NCI-H1092 treated with DMSO at 0.1 percent for 48 hours (cell line): ENCODE measurements around the gene PNPLA5.

Source experiments
- DNase-seq: peaks from one replicate; lab custom pipeline; 2025; lab: John Stamatoyannopoulos, UW

PNPLA5 gene

DNA sequence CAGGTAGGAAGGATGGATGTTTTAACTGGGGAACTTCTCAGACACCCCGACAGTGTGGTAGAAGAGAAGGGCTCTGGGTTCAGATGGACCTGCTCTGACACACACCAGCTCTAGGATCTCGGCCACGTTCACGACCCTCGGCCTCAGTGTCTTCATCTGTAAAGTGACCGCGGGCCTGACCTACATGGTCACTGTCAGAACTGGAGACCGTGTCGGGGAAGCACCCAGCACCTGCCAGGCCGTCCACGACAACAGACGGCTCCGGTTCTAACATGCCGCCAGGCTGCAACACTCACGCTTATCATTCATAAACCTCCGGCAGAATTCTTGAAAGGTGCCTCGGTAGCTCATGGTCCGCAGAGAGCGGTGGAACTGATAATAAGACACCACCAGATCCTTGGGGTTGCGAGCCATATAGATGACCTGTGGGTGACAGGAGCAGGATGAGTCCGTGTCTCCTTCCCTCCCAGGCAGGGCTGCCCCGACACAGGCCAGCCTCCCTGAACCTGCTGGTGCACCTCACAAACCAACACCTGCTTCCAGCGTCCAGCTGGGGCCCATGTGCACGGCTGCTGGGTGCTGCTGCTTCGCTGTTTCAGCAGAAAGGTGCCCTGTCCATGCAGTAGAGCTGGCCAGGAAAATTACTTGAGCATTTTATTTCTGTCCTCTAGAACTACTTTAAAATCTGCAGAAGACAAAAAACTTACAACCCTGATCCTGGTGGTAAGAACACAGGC, 53.1 kb downstream of the PNPLA5 start:
- DNase-seq, result no peak

DNA sequence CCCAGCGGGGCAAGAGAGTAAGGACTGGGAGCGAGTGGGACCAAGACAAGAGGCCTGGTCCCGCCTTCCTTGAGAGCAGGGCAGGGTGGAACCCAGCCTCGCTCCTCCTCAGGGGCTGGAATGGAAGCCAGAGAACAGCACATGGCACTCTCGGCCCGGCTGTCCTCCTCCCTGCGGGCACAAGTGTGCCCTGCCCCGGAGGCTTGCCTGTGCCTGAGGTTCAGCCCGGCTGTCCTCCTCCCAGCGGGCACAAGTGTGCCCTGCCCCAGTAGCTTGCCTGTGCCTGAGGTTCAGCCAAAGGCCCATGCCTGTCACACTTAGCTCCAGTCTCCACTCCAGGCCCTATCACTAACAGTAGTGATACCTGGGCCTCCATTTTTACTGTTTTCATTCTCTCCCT, 53.7 kb downstream of the PNPLA5 start:
- no peak for DNase-seq

DNA sequence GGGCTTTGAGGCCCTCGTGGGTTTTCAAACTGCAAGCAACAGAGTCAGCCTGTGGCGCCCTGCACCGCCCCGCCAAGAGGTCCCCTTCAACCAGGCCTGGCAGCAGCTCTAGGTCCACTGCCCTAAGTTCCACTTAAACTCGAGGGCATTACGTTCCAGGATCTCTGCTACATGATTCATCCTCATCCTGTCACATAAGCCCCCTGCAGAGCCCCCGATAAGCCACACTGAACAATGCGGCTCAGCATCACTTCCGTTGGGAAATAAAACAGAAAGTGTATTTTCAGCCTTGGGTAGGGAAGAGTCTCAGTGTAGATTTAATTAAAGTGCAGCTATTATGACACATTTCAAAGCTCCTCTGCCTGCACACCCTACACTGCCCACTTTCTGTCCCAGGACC, 54.1 kb downstream of the PNPLA5 start:
- no peak for DNase-seq

DNA sequence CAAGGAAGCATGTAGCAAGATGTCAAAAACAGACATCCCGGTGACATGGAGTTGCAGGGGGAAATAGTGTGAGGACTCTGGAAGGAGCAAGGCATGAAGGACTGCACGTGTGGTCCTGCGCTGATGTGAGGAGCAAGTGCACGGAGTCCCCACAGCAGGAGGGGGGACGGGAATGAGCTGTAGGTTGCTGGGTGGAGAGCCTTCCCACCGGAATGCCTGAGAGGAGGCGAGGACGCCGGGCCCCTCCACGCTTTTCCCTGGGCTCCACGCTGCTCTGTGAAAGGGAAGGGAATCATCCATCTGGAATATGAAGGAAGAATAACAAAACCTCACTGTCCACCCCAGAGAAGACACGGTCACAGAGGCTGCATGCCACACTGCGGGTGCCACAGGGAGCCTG, 56.1 kb downstream of the PNPLA5 start:
- no peak for DNase-seq

DNA sequence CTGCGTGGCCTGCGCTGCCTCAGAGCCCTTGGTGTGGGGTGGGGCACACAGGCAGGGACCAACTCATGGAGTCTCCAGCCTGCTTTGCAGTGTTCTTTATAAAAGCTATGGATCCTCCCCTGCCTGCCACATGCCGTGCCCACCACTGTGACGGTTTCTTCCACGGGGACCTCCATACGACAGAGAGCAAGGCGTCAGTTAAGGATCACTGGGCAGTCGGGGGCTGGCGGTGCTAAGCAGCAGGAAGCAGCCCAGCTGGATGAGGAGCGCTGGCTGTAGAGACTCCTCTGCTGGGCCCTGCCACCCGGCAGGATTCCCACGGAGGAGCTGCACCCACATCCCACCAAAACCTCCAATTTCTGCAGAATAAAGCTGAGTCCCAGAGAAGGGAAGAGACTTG, 56.6 kb downstream of the PNPLA5 start:
- no peak for DNase-seq

DNA sequence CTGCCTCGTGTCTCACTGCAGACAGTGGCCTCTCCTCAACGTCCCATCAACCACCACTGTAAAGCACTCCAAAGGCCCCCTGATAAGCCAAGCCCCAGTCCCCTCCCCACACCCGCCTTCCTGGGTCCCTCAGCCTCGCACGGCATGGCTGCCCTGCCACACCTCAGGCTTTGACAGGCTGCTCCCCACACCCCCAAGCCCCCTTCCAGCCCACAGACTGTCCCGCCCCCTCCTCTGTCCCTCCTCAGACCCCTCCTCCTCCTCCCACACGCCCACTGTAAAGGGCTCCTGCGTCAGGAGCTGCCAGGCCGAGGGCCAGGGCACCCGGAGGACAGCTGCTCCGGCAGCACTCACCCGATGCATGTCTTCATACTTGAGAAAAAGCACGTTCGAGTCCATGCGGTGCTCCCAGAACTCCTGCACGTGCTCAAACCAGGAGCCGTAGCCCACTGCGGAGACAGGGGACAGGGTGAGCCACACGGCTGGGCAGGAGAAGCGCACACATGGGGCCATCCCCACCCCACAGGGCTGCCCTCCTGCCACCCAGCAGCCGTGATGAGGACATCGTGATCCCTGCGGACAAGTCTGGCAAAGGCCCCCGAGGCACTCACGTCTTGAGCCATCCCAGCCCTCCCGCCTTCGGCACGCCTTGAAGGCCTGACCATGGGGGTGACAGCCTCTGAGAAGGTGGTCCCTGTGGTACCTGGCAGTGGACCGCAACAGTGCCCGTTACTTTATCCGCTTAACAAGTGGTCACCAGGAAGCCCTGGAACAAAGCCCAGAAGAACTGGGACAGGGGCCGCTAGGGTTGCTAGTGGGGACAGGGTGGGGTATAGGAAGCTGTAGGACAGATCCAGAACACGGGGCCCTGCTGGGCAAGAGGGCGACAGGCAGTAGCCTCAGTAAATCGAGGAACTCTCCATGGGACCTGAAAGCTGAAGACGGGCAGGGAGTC, 58.2 kb downstream of the PNPLA5 start:
- DNase-seq, result no peak

DNA sequence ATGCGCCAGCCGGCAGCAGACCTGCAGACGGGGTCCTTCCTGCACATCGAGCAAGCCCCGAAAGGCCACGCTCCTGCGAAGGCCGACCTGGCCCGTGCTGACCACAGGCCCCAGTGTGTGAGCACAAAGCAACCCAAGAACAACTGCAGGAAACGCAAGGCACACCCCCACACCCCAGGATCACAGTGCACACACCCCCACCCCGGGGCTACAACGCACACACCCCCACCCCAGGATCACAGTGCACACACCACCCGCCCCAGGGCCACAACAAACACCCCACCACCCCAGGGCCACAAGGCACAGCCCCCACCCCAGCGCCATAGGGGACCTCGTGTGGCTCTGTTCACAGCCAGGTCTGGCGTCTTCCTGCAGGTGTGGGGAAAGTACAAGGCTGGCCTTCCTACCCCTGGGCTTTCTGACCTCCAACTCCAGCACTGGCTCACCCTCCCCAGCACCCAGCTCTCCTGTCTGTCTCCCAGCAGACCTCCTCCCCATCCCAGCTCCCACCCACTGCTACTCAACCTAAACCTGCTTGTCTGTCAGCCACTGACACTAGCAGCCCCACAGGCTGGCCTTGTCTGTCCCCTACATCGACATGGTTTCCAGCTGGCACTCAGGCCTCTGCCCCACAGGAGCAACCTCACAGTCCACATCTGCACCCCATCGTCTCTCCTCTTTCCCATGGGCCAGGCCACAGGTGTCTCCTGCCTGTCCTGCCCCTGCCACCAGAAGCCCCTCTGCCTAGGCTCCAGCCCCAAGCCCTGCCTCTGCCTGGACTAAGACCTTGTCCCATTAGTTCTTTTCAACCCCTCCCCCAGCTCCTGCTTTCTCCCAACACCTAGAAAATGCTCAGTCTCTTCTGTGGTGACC, 59.2 kb downstream of the PNPLA5 start:
- no peak for DNase-seq

DNA sequence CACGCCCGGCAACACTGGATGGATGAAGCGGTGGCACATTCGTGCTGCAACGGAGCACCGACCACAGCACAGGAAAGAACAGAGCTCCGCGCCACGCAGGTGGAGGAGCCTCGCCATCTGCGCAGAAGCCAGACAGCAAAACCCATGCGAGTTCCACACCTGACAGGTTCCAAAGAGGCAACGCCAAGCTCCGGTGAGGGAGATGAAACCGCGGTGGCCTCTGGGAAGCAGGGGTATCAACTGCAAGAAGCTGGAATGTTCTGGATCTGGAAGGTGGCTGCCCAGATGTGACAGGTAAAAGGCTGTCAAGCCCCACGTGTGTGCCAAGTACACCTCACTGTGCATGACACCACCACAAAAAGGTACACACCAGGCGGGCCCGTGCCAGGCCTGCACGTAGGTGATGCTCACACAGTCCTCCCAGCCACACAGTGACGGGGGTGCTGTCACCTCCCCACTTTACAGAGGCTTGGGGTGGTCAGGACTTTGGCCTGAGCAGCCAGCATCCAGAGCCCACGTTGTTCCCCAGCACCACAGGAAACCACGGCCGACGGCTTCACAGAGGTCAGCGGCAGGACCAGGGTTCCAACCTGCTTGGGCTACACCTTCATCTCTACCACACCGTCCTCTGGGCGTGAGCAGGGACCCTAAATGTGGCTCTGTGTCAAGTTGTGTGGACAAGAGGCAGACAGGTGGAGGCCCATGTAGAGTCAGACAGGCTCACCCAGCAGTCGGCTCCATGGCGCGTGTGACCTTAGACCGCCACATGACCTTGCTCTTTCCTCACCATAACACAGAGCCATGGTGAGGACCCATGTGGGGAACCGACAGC, 60.0 kb downstream of the PNPLA5 start:
- no peak for DNase-seq

DNA sequence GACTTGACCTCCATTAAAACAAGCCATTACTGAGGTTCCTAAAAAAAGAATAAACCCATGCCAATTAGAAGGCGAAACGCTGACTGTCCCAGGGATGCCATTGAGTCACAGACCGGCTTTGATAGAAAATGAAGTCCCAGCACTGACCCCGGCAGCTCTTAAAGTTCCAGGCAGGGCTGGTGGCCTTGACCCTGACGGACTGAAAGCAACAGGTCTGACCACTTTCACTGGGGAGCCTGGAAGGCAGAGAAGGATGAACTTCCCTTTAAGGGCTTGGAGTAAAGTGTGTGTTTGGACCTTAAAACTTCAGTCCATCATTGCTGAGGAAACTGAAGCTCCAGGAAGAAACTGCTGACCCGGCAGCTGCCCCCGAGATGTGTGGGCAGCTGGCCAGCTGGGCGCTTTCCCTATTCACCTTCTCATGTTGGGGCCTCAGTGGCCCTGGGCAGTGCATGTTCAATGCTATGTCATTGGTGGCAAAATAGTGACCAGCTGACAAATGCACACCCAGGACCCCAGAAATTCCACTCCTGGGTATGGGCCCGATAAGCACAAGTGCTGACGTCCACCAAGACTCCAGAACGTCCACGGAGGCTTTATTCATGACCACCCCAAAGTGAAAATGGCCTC, 60.8 kb downstream of the PNPLA5 start:
- DNase-seq, result no peak

DNA sequence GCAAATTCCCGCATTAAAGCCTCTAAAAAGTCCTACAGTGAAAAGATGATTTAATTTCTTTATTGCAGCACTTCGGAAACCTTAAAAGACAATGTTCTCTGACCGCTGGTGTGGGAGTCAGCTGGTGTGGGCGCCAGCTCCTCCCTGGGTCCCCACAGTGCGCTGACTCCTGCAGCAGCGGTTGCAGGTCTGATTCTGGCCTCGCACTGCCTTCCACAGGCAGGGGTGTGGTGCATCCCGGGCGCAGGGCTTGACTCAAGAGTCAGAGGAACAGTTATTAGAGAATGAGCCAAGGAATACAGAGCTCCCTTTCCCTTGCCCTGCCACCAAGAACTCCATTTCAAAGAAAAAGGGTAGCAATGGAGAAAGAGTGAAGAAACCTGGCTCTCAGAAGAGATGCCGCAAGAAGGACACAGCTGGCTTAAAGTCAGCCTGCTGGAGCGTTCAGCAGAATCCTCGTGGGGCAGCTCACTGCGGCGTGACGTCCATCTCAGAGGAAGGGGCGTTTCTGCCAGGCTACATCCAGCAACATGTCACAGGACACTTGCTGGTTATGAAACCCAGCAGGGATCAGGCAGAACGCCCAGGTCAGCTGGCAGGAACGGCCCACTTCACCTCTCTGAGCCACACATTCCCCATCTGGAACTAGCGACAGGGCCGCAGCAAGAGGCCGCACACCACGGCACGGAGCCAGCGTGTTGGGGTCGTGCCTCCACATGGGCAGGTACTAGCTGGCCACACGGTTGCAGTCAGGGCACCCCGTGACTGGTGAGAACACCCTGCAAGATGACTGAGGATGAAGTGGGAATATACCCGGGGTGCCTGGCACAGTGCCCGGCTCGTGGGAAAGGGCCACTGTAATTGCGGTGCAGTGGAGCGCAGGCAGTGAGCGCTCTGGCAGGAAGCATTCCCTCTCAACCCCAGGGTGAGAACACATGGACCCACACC, 61.6 kb downstream of the PNPLA5 start:
- DNase-seq, result peak; percentile 58
